Islet precursor cell (in vitro differentiated cells): Measurements from ENCODE around the gene P3H3.

Experiments used
- DNase-seq: peaks from one replicate; pipeline ENCODE4 v3.0.0-alpha.2; 2018

Gene P3H3

DNA sequence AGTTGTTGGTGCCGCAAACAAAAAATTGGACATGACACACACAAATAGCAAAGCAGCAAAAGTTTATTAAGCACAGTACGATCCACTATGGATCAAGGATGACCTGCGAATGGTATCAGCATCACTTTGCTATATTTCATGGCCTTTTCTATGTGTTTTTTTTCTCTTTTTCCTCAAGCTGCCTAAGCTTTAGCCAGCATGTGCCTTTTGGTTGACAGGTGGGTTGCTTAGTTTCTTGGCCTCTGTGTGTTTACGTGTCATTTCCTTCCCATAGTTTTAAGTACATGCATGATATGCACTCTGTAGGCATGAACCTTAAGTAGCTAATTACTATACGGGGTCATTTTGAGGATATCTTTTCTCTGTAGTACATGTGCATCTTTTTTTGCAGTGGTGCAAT lies 29.1 kb upstream of the P3H3 start:
- DNase-seq: no peak

DNA sequence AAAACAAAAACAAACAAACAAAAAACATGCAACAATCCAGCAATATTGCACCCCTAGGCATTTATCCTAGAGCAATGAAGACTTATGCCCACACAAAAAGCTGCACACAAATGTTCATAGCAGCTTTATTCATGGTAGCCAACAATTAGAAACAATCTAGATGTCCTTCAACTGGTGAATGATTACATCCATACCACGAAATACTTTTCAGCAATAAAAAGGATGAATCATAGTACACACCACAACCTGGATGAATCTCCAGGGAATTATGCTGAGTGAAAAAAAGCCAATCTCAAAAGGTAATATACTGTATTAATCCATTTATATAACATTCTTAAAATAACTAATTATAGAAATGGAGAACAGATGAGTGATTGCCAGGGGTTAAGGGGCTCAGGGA lies 21.0 kb upstream of the P3H3 start:
- DNase-seq: no peak

DNA sequence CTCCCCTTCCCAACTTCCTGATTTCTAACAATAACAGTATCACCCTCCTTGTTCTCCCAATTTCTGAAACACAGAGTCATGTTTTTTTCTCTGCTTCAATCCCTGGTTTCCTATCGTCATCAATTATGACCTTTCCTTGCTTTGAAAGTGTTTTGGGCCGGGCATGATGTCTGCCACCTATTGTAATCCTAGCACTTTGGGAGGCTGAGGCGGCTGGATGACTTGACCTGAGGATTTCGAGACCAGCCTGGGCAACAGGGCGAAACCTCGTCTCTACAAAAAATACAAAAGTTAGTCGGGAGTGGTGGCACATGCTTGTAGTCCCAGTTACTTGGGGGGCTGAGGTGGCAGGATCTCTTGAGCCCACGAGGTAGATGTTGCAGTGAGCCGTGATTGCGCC lies 19.2 kb upstream of the P3H3 start:
- DNase-seq: no peak

DNA sequence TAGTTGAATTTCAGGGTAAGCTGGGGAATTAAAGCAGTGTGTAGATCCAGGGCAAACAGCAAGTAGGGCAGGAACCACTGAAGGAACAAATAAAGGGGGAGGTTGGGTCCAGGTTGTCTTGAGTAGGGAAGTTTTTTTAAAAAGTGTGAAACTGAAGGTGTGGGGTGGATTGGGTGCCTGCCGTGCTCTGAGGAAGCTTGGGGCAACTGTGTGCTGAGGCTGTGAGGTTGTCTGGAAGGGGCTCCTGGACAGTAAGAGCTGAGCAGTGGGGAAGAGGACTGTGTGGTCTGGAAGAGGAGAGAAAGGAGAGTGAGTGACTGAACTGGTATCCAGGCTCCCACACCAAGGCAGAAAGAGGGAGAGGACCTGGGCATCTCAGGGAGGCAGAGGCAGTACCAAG lies 17.4 kb upstream of the P3H3 start:
- peak; percentile 56 for DNase-seq

DNA sequence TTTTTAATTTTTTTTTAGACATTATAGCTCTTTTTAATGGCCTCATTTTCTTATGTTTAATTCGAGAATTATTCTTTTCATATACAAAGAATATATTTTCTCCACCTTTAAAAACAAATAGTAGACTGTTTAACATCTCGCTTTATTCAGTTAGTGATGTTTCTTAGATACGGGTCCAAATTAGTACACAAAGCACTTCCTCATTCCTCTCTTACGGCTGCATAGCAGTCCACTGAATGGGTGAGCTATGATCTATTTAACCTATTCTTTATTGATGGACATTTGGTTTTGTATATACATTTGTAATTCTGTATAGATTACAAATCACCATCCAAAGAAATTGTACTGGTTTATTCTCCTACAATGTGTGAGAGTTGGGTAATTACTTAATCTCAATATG lies 14.8 kb upstream of the P3H3 start:
- no peak for DNase-seq

DNA sequence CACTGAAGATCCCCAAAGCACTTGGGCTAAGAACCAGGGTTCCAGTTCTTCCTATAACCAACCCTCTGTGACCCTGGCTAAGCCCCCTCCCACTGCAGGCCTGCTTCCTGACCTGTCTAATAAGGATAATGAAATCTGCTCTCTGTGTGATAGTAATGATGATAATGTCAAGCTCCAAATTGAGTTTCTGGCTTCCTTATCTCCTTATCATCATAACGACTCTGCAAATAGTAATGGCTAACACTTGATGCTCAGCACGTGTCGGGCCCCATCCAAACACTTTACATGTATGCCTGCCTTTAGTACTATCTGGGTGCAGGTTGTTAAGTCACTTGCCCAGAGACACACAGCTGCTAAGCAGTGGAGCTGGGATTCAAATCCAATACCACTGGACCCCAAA lies 11.6 kb upstream of the P3H3 start:
- no peak for DNase-seq

DNA sequence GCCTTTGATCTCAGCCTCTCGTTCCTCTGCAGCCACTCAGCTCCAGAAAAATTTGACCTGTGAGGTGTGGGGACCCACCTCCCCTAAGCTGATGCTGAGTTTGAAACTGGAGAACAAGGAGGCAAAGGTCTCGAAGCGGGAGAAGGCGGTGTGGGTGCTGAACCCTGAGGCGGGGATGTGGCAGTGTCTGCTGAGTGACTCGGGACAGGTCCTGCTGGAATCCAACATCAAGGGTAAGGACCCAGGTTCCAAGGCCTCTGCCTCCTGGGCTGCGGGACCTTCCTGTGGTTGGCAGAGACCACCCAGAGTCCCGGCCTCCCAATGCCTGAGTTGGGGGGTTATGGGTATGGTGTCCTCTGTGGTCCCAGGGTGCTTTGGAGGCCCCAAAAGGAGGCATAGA lies 11.1 kb upstream of the P3H3 start:
- no peak for DNase-seq

DNA sequence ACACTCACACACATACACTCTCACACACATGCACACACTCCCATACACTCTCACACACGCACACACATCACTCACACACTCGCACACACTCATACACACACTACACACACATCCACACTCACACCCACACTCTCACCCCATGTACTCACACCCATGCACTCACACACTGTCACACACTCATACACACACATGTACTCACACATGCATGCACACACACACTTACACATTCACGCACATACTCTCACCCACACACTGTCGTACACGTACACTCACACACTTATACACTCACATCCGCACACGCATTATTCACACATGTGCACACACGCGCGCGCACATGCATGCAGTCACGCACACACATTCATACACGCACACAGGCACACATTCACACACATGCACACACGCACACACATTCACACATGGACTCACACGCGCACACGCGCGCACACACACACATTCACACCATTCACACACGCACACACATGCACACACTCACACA lies 10.5 kb upstream of the P3H3 start:
- no peak for DNase-seq

DNA sequence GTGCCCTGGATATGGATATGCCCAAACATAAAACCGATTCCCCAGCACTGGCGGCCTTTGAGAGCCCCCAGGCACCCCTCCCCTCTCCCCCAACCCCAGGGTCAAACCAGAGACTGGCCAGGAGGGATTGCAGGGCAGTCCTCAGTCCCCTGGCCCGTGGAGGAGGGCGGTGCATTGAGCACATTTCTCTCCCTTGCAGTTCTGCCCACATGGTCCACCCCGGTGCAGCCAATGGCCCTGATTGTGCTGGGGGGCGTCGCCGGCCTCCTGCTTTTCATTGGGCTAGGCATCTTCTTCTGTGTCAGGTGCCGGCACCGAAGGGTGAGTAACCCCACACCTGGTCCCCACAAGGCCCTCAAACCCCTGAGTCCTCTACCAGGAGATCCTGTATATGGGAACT lies 10.0 kb upstream of the P3H3 start:
- DNase-seq: peak; percentile 68

DNA sequence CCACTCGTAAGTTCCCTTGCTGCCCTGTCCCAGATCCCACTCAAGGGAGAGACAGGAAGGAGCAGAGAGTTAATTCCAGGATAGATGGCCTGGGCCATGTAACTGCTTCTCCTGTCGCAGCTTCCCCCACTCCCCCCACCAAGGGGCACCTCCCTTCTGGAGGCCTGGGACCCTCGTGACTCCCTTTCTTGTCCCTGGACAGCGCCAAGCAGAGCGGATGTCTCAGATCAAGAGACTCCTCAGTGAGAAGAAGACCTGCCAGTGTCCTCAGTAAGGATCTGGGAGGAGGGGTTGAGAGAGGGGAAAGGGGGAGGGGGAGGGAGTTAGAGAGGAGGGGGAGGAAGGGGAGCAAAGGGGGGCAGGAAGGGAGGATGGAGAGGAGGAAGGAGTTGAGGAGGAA lies 9.6 kb upstream of the P3H3 start:
- no peak for DNase-seq

DNA sequence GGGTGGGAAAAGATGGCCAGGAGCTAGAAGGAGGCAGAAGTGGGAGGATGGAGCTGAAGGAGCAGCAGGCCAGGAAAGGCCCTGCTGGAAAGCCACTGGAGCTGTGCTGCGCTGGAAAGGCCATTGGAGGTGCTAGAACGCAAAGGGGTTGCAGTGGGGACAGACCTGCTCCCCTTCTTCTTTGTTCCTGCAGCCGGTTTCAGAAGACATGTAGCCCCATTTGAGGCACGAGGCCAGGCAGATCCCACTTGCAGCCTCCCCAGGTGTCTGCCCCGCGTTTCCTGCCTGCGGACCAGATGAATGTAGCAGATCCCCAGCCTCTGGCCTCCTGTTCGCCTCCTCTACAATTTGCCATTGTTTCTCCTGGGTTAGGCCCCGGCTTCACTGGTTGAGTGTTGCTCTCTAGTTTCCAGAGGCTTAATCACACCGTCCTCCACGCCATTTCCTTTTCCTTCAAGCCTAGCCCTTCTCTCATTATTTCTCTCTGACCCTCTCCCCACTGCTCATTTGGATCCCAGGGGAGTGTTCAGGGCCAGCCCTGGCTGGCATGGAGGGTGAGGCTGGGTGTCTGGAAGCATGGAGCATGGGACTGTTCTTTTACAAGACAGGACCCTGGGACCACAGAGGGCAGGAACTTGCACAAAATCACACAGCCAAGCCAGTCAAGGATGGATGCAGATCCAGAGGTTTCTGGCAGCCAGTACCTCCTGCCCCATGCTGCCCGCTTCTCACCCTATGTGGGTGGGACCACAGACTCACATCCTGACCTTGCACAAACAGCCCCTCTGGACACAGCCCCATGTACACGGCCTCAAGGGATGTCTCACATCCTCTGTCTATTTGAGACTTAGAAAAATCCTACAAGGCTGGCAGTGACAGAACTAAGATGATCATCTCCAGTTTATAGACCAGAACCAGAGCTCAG lies 8.8 kb upstream of the P3H3 start:
- DNase-seq: peak; percentile 60

DNA sequence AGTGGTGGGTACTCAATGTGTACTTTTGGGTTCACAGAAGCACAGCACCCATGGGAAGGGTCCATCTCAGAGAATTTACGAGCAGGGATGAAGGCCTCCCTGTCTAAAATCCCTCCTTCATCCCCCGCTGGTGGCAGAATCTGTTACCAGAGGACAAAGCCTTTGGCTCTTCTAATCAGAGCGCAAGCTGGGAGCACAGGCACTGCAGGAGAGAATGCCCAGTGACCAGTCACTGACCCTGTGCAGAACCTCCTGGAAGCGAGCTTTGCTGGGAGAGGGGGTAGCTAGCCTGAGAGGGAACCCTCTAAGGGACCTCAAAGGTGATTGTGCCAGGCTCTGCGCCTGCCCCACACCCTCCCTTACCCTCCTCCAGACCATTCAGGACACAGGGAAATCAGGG lies 8.0 kb upstream of the P3H3 start:
- peak; percentile 51 for DNase-seq

DNA sequence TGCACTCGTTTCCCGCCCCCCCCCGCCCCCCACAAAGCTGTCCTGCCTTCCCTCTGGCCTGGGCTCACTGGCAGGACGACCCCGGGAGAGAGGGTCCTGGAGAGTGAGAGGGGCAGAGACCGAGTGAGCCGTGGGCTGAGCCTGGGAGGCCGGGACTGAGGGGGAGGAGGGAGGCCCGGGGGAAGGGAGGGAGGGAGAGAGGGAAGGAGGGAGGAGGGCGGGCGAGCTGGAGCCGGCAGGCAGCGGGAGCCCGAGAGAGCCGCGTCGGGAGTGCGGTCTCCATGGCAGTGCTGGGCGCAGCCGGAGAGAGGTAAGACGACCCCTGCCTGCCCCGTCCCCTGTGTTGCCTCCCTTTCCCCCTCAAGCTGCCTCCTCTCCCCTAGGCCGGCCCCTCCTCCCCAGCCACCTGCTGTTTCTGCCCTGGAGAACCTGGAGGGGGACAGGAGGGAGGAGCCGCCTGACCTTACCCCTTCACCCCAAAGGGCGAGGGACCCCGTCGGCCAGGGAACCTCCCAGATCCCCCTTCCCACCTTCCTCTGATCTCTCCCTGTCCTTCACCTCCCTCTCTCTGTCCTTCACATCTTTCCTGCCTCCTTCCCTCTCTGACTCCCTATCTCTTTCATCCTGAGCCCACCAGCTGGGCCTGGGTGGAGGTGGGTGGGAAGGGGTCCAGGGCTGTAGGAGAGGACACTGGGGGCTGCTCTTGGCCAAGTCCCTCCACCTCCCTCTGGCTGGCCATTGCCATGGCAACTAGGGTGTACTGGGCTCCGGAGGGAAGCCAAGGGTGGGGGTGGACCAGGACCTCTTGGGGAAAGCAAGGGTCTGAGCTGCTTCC lies 6.4 kb upstream of the P3H3 start, which contains the start of gene GPR162:
TSS of gene GPR162 (plus strand) at position 231 of the 835 bp plus-strand sequence. CDS start 2,078 bp downstream, outside the sequence.
- DNase-seq: peak; percentile 94

DNA sequence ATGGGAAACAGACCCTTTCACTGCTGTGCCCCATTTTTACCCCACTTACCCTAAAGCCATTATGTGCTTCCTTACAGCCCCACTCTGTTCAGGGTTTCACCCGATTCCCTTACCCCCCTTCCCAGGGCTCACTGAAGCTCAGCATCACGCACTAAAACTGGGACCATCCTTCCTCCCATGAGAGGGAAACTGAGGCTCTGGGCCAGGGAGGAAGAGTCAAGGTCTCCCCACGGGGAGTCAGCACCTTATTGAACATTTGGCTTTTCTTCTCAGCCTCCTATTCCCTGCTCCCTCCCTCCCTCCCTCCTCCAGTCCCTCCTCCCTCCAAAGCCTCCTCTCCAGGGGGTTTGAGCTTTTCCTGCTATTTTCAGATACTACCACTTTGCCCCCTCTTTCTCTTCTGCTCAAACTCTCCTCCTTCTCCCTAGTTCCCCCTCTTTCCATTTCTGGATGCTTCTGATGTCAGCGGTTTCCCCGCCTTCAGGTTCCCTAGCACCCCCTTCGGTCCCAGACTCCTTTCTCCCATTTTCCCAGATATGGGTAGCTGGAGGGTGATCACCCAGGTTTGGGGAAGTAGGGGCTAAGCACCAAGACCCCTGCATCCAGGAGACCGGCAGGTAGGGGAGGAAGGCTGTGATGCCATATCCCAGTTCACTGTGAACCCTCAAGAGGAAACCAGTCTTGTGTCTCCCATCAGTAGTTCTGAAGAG lies 5.6 kb upstream of the P3H3 start:
- DNase-seq: peak; percentile 47

DNA sequence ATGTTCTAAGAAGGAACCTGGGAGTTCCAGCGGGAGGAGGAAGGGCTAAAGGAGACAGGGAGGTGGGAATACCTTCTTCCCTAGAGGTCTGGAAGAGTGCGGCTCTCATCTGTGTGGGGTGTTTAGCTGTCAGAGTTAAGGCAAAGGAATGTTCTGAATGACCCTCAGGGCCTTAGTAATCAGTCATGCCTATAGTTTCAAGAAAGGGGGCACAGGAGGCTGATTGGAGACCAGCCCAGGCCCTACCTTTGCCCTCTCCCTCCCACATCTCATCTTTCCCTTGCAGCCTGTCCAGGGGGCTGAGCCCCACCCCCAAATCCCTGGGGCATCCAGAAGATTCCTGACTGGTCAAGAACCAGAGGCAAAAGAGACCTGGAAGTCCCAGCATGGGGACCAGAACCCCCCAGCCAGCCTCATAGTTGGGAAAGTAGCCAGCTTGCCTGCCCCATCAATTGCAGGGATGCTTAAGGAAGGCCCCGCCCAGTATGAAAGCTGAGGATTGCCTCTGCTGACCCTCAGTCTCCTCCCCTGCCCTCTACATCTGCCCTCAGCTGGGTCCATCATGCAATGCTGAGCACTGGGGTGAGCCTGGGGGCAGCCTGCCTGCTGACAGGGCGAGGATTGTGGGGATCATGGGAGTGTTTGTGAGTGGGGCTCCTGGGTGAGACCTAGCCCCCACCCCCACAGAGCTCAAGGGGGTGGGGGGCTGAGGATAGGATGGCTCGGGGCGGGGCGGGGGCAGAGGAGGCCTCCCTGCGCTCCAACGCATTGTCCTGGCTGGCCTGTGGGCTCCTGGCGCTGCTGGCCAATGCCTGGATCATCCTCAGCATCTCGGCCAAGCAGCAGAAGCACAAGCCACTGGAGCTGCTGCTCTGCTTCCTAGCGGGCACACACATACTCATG lies 4.8 kb upstream of the P3H3 start:
- peak; percentile 81 for DNase-seq

DNA sequence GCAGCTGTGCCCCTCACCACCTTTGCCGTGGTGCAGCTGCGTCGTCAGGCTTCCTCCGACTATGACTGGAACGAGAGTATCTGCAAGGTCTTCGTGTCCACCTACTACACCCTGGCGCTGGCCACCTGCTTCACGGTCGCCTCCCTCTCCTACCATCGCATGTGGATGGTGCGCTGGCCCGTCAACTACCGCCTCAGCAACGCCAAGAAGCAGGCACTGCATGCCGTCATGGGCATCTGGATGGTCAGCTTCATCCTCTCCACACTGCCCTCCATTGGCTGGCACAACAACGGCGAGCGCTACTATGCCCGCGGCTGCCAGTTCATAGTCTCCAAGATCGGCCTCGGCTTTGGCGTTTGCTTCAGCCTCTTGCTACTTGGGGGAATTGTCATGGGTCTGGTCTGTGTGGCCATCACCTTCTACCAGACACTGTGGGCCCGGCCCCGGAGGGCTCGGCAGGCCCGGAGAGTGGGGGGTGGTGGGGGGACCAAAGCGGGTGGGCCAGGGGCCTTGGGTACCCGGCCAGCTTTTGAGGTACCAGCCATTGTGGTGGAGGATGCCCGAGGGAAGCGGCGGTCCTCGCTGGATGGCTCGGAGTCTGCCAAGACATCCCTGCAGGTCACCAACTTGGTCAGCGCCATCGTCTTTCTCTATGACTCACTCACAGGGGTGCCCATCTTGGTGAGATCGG lies 4.0 kb upstream of the P3H3 start:
- DNase-seq: no peak

DNA sequence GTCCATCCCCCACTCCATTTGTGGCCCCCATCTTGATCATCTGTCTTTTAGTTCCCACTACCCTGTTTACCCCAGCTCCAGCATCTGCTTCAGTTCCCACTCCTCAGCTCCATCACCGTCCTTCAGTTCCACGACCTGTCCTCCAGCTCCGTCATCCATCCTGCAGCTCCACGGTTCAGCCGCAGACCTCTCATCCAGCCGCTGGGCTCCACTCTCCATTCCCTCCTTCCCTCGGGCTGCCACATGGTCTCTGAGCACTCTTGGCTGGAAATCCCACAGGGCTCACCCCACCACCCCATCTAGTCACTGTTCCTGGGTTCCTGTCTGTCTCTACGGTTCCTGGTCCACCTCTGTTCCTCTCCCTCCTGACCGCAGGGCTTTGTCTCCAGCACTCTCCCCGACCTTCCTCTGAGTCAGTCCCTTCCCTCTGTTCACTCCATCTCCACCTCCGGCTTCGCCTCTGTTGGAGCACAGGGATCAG lies 3.3 kb upstream of the P3H3 start:
- DNase-seq: no peak

DNA sequence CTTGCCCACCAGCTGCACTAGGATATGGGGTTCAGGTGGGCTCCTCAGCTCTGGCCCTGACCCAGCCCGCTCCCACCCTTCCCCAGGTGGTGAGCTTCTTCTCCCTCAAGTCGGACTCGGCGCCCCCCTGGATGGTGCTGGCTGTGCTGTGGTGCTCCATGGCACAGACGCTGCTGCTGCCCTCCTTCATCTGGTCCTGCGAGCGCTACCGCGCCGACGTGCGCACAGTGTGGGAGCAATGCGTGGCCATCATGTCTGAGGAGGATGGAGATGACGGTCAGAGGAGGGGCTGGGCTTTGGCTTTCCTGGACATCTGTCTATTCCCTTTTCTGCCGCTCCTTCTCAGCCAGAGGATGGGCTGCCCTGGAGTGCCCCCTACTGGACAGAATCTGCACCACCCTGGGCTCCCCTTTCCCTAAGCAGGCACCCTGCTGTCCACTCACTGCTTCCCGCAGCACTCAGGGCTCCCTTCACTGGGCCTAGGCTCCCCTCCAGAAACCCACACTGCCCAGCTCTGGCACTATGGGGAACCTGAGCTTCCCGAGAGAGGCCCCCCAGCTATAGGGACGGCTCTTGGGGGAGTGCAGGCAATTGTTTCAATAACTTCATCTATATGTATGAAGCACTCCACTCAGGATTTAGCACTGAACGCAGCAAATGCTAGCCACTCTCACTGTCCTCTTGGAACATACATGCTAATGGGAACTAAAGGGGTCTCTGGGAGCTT lies 2.6 kb upstream of the P3H3 start:
- peak; percentile 96 for DNase-seq

DNA sequence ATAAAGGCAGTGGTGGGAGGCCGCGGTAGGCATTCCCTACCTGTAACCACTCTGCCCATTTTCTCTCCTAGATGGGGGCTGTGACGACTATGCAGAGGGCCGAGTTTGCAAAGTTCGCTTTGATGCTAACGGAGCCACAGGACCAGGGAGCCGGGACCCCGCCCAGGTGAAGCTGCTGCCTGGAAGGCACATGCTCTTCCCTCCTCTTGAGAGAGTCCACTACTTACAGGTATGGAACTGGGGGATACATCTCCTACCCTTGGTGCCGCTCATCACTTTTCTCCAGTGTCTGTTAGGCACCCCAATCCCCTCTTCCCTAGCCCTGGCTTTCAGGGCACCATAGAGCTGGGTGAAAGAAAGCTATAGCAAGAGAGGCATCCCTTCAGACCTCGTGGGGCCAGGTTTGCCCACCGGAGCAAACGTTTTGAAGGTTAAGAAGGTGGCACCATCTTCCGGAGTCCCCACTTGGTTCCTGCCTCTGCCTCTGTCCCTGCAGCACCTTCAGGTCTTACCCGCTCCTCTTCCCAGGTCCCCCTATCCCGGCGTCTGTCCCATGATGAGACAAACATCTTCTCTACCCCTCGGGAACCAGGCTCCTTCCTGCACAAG lies 2.0 kb upstream of the P3H3 start:
- peak; percentile 51 for DNase-seq
